GM21515 (cell line): Measurements from ENCODE around the gene LYVE1.

Source experiments
- ATAC-seq: cut with Tn5 transposase; IDR thresholded peaks from one replicate; pipeline ENCODE4 v1.9.1; 2021; ENCODE audit not compliant: unreplicated experiment

Gene LYVE1

DNA sequence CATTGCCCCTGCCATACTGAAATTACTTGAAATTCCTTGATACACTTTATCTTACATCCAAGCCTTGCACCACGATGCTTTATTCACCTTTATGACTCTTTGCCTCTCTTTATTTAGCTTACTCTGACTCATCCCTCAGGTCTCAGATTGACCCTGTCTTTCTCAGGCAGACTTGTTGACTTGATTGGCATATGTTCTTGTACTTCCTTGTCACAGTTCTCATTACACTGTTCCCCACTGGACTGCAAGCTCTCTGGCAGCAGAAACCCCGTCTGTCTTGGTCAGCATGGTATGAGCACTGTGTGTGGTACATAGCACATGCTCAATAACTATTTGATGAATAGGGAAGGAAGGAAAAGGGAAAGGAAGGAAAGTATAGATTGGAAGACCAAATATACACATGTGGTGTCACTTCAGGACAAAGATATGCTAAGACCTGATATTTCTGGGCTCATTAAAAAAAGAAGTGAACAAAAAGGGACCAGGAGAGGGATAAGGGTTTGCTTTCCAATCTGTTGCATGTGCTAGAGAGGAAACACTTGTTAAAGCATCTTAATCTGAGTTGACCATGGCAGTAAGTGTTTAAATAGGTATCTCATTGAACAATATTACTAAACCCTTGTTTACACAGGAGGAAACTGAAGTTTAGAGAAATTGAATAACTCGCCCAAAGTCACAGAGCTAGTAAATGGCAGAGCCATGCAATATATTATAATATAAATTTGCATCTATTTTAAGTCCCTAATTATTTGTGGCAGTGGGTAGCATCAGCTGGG is 7.2 kb downstream of the LYVE1 start:
- ATAC-seq: no peak

DNA sequence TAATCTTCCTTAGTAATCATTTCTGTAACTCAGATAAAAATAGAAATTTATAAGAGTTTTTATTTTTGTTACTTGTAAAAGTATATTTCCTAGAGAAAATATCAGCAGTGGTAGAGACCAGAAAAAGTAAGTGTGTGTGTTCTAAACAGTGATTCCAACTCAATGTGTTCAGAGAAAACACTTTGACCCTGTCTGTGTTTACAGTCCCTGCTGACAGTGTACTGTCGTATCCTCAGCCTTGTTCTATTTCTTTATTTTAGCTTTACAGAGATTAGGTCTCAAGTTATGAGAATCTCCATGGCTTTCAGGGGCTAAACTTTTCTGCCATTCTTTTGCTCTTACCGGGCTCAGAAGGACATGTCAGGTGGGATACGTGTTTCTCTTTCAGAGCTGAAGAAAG is 10.2 kb downstream of the LYVE1 start:
- ATAC-seq: no peak

- no peak for ATAC-seq
Measured at GRCh38 chr11:10556590-10556989, 11.9 kb downstream of the LYVE1 start.

GRCh38 chr11:10551845-10552352 is 16.6 kb downstream of the LYVE1 start:
- no peak for ATAC-seq

- ATAC-seq: no peak
Measured at GRCh38 chr11:10551290-10551592, 17.2 kb downstream of the LYVE1 start.

DNA sequence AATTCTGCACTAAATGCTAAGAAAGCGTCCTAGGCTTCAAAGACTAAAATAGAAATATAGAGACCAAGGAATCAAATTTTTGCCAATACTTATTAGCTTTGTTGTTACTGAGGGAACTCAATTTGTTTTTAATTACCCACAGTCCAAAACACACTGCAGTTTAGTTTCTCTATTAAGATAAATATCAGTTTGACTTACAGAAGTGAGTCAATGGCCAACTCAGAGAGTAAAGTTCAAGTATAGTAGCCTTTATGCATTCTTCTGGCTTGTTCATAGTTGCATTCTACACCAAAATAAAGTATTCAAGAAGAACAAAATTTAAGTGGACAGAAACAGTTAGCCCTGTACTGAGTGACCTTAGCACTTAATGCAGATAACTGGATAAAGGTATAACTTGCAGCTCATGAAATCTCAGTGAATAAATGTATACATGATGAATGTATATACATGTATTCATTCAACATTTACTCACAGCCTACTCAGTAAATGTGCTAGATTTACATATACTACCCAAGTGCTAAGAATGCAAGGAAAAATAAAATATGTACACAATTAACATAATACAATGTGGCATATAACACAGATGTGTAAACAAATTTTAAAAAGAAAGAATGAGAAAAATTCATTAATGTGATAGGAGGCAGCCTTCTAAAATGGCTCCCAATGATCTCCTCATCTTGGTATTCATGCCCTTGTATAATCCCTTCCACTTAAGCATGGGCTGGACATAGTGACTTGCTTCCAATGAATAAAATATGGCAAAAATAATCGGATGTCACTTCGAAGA is 17.8 kb downstream of the LYVE1 start:
- ATAC-seq: no peak

DNA sequence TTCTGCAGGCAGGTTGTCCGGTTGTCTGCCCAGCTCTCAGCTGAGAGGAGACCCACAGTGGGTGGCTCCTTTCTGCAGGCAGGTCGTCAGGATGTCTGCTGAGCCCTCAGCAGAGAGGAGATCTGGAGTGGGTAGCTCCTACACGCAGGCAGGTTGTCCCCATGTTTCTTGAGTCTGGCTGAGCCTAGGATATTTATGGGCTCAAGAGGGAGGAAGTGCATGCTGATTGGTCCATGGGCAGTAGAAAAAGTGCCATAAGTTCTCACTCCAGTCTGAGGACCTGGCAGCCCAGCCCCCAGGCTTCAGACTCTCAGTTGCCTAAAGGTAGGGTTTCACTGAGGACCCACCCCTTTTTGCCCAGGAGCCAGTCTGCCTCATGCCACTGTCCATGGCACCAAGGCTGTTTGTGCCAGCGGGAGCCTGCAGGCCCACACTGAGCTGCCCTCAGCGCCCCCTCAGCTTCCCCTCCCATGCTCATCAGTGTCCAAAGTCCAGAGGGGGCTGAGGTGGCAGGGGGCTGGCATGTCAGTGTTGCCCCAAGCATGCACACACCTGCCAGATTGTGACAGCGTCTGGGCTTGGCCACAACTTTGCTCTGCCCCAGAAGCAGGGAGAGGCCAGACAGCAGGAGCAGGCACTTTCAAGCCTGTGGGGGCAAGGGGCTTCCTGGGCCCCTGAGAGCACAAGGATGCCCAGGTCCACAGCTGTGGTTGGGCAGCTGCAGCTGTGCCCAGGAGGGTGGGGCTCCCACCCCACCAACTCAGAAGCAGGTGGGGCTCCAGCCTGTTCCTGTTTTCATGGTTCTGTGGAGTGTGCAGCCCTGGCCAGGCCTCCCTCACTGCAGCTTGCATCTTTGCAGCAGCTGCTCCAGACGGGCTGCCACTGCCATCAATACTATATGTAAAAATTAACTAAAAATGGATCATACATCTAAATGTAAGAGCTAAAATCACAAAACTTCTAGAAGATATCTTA is 23.7 kb downstream of the LYVE1 start:
- no peak for ATAC-seq

- ATAC-seq: no peak
Measured at GRCh38 chr11:10543782-10544181, 24.7 kb downstream of the LYVE1 start.

DNA sequence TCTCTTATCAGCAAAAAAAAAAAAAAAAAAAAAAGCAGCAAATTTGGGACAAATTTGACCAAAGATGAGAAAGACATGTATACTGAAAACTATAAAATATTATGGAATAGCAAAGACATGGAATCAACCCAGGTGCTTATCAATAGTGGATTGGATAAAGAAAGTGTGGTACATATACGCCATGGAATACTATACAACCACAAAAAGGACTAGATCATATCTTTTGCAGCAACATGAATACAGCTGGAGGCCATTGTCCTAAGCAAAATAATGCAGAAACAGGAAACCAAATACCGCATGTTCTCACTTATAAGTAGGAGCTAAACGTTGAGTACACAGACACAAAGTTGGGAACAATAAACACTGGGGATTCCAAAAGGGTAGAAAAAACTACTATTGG is 25.7 kb downstream of the LYVE1 start:
- no peak for ATAC-seq

- no peak for ATAC-seq
Measured at GRCh38 chr11:10541561-10541930, 26.9 kb downstream of the LYVE1 start.

GRCh38 chr11:10540915-10541560 is 27.4 kb downstream of the LYVE1 start, which contains the start of gene RNF141:
RNF141 (minus strand) TSS chr11:10541187; CDS start chr11:10534158, 7,029 bp downstream.
- peak; percentile 98 for ATAC-seq

GRCh38 chr11:10540546-10540914 is 27.9 kb downstream of the LYVE1 start:
- peak; percentile 28 for ATAC-seq

GRCh38 chr11:10539339-10539738 is 29.1 kb downstream of the LYVE1 start:
- ATAC-seq: no peak

DNA sequence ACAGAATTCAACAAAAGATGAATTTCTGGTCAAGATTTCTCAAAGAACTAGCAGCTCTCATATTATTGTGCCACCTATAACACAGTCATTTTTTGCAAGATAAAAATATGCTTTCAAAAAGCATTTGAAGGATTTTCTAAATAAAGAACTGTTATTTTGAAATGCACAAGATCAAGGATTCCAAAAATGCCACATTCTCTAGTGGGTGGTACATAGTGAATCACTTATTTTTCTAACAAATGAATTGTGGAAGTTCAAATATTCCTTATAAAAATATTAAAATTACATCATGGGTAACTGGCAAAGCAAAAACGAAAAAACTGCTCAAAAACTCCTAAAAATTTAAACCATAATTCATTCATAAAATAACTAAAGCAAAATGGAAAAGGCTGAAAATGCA is 29.5 kb downstream of the LYVE1 start:
- no peak for ATAC-seq

GRCh38 chr11:10537600-10537999 is 30.9 kb downstream of the LYVE1 start:
- ATAC-seq: no peak

DNA sequence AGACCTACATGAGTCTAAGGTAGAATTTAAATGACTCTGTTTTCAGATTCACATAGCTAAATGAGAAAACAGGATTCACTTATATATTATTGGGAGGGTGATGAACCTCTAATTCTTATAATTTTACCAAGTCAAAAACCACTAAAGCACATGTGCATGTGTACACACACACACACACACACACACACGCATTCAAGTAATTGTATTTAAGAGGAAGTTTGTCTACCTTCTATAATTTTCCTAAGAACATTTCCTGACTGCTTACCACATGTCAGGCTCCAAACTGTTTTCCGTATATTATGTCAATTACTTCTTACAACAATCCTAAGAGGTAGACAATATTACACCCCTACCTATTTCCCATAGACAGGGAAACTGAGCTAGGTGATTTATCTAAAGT is 34.1 kb downstream of the LYVE1 start:
- no peak for ATAC-seq

DNA sequence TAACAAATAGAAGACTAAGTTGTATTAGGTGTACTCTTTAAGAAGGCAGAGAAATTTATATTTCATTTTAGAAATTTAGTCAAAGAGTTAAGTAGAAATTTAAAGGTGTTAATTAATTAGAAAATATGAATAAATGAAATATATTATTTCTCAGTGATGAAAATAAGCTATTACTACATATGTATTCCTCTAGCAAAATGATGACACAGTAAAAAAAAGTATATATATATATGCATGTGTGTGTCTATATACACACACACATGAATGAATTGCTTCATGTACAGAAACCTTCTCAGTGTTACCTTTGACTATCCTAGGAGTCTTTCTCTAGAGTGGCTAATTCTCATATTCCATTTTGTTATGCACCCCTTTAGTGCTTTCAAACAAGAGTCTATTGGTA is 35.1 kb downstream of the LYVE1 start:
- no peak for ATAC-seq

DNA sequence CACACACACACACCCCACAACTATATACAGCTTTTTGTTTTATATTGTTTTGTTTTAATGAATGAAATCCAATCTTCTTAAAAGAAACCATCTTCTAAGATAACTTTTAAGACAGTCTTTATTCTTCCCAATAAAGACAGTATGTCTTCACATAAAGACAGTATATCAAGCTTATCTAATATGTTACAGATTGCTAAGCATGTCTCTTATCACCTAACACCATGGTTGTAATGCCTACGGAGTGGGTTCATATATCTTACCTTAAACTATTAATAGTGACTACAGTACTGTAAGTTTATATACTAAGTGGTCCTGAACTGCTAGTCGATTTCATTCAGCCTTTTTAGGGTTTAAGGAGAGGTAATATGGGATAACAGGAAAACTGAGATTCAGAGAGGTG is 35.9 kb downstream of the LYVE1 start:
- no peak for ATAC-seq

GRCh38 chr11:10529279-10529678 is 39.2 kb downstream of the LYVE1 start:
- ATAC-seq: no peak

- ATAC-seq: no peak
Measured at GRCh38 chr11:10528121-10528520, 40.3 kb downstream of the LYVE1 start.
